ENCODE data around the gene DGKI.

- TF ChIP-seq RNF2 (IDR thresholded peaks at IDR 0.05) (no peak), POLR2A (conservative IDR thresholded peaks at IDR 0.05) (no peak), SIN3B (IDR thresholded peaks at IDR 0.05; ENCODE audit: low read depth) (no peak), EZH2 (IDR thresholded peaks at IDR 0.05; ENCODE audit: borderline replicate concordance, low read depth, low read length) (no peak), SMARCC2 (IDR thresholded peaks at IDR 0.05; ENCODE audit: low read depth) (no peak), STAT5A (IDR thresholded peaks at IDR 0.05; ENCODE audit: borderline replicate concordance, low read length) (no peak), PHF20 (IDR thresholded peaks at IDR 0.05; ENCODE audit: partially characterized antibody) (no peak)
These were observed 503.9 kb downstream of the DGKI start for GRCh38 chr7:137342828-137343261.
